ENCODE data around the gene TM9SF4. TPM values are rescaled to one million over a fixed set of nuclear protein-coding genes. Genes with fewer than 3 reads are reported as not detected.

The TM9SF4 gene
- total RNA-seq, 6 donors from 2014 or later: 26.7 to 48.0 (median 37.1) TPM

- TF ChIP-seq POLR2AphosphoS5 (IDR thresholded peaks at IDR 0.05) (no peak), CTCF (IDR thresholded peaks at IDR 0.05) (no peak), EP300 (IDR thresholded peaks at IDR 0.05) (no peak), POLR2A (IDR thresholded peaks at IDR 0.05) (no peak)
- whole genome bisulfite sequencing, 2 donors: 54 to 86% methylated on average over 3 of the region's 3 CpGs
- no peaks in the 10 kb centered on the region for H3K9me3 ChIP-seq
- H3K36me3 ChIP-seq: peaks cover 0 to 5% (median 0%) of the 10 kb centered on the region in 4 donors
- DNase-seq (peak in 1 of 2 donors; percentile 24), ATAC-seq (ENCODE audit: low FRiP score in 2 of 2) (peak in 1 of 2 donors; percentile 3)
- peaks cover 26 to 46% (median 43%) of the 10 kb centered on the region in 4 donors for H3K4me1 ChIP-seq
- peak overlapping the region in 3 of 4 donors; percentile 19 to 64 (median 44) for H3K27ac ChIP-seq
- no peak overlapping the region for H3K4me3 ChIP-seq
- no peaks in the 10 kb centered on the region for H3K27me3 ChIP-seq
Measured at GRCh38 chr20:32111753-32112152, 2.2 kb downstream of the TM9SF4 start.

DNA sequence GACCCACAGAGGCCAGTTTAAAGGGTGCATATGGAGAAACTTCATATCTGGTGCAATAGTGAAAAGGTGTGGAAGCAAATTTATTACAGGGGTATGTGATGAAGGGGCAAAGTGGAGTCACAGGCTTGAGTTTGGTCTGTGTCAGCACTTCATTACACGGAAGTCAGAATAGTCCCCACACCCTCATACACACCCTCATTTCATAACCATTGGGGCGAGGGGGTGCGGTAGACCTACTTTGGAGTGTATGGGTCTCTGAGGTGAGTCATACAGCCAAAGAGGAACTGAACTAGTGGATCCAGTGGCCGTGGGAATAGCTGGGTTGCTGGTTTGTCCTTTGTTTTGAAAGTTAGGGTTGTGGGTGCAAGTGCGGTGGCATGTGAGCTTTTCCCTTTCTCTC lies 3.3 kb downstream of the TM9SF4 start:
- WGBS, 2 donors: 54 to 62% methylated on average over 5 of the region's 5 CpGs

GRCh38 chr20:32113591-32114260 lies 4.2 kb downstream of the TM9SF4 start:
- Histone ChIP-seq H3K4me1 (peaks cover 38 to 57% (median 51%) of the 10 kb centered on the region in 4 donors), H3K36me3 (peaks cover 0 to 5% (median 0%) of the 10 kb centered on the region in 4 donors), H3K9me3 (no peaks in the 10 kb centered on the region), H3K4me3 (no peak overlapping the region), H3K27ac (peak overlapping the region in 1 of 4 donors; percentile 64), H3K27me3 (no peaks in the 10 kb centered on the region)
- TF ChIP-seq CTCF (IDR thresholded peaks at IDR 0.05): no peak
- TF ChIP-seq EP300 (IDR thresholded peaks at IDR 0.05): no peak
- no peak for TF ChIP-seq POLR2AphosphoS5 (IDR thresholded peaks at IDR 0.05)
- TF ChIP-seq POLR2A (IDR thresholded peaks at IDR 0.05): no peak
- DNase-seq (no peak), ATAC-seq (ENCODE audit: low FRiP score in 2 of 2) (no peak)
- 86 to 90% methylated on average over 2 of the region's 2 CpGs for WGBS, 2 donors

More for the DNA sequence above, 3.3 kb downstream of the TM9SF4 start:
- TF ChIP-seq EP300 (IDR thresholded peaks at IDR 0.05) (no peak), CTCF (IDR thresholded peaks at IDR 0.05) (no peak), POLR2A (IDR thresholded peaks at IDR 0.05) (no peak), POLR2AphosphoS5 (IDR thresholded peaks at IDR 0.05) (peak; percentile 61 to 66)
- H3K36me3 ChIP-seq: peaks cover 0 to 5% (median 0%) of the 10 kb centered on the region in 4 donors
- DNase-seq (peak in 1 of 2 donors; percentile 86), ATAC-seq (ENCODE audit: low FRiP score in 2 of 2) (peak; percentile 65 to 72)
- H3K4me3 ChIP-seq: no peak overlapping the region
- H3K9me3 ChIP-seq: no peaks in the 10 kb centered on the region
- H3K27ac ChIP-seq: peak overlapping the region in 2 of 4 donors; percentile 19 to 64
- H3K27me3 ChIP-seq: no peaks in the 10 kb centered on the region
- peaks cover 34 to 55% (median 51%) of the 10 kb centered on the region in 4 donors for H3K4me1 ChIP-seq

- ATAC-seq (ENCODE audit: low FRiP score in 2 of 2) (no peak), DNase-seq (no peak)
- Histone ChIP-seq H3K36me3 (peaks cover 0 to 5% (median 0%) of the 10 kb centered on the region in 4 donors), H3K27me3 (no peaks in the 10 kb centered on the region), H3K4me1 (peaks cover 38 to 57% (median 51%) of the 10 kb centered on the region in 4 donors), H3K4me3 (no peak overlapping the region), H3K9me3 (no peaks in the 10 kb centered on the region), H3K27ac (no peak overlapping the region)
- no peak for TF ChIP-seq POLR2A (IDR thresholded peaks at IDR 0.05)
- TF ChIP-seq EP300 (IDR thresholded peaks at IDR 0.05): no peak
- no peak for TF ChIP-seq CTCF (IDR thresholded peaks at IDR 0.05)
- TF ChIP-seq POLR2AphosphoS5 (IDR thresholded peaks at IDR 0.05): no peak
- 86 to 91% methylated on average over 7 to 8 of the region's 8 CpGs for WGBS, 2 donors
Measured at GRCh38 chr20:32114305-32114960, 4.9 kb downstream of the TM9SF4 start.

Measured in upper lobe of left lung (tissue), 6 donors.